GM12892 (cell line): ENCODE measurements around the gene TRIO.

Source experiments
- POLR2A ChIP-seq: IDR thresholded peaks from 2 replicates; pipeline ENCODE4 v1.6.1; 2011; ENCODE audit warnings: low read depth, low read length, control low read depth
- POLR2AphosphoS5 ChIP-seq: IDR thresholded peaks from 2 replicates; pipeline ENCODE4 v1.6.1; 2011; ENCODE audit warnings: low read depth, low read length, control low read depth
- TAF1 ChIP-seq: IDR thresholded peaks from 2 replicates; pipeline ENCODE4 v1.6.1; 2011; ENCODE audit warnings: low read depth, mild to moderate bottlenecking, control low read depth, low read length, borderline replicate concordance

DNA sequence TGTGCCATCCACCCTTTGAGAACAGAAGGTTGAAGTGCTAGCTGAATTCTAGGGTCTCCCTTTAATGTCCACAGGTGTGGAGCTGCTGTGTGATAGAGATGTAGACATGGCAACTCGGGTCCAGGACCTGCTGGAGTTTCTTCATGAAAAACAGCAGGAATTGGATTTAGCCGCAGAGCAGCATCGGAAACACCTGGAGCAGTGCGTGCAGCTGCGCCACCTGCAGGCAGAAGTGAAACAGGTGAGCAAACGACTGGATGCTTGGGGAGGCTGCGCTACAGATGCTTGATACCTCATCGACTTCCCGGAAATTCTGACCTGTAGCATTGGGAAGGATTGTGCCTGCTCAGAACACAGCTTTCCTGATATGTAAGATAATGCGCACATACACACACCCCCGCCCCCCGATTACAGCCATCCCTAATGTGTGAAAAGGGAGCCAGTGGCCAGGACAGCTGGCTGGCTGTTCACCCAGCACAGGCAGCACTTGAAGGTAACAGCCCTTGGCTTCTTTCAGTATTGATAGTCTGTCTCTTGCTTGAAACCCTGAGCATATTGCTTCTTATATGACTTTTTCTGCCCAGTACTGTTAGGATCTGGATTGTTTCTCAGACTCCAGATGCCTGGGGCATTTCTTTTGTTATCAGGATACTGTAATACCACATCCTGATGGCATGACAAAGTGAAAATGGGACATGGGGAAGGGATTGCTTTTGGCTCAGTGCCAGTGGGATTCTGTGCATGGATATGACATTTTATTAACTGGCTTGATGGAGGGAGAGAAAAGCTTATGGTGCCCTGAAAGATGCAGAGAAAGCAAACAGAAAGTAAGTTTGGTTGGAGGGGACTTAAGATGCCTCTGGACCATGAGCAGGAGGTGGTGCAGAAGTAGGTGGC is 221.7 kb downstream of the TRIO start:
- TF ChIP-seq POLR2A (no peak), POLR2AphosphoS5 (no peak), TAF1 (no peak)
